Neural cell (in vitro differentiated cells): ENCODE results near the gene TNFSF9.

Experiments used
- EP300 ChIP-seq: fragments of 450-650 bp; conservative IDR thresholded peaks from 2 replicates; pipeline ENCODE4 v1.6.1; 2014; ENCODE audit warnings: antibody characterized with exemption, mild to moderate bottlenecking, moderate library complexity; ENCODE audit not compliant: poor library complexity, severe bottlenecking
- EZH2 ChIP-seq: fragments of 200-600, 300-800 bp; shearing (Covaris generic), sonication (generic); IDR thresholded peaks from 2 replicates; pipeline ENCODE4 v1.6.1; 2014; ENCODE audit warnings: antibody characterized with exemption, low read length, borderline replicate concordance, mild to moderate bottlenecking; ENCODE audit not compliant: insufficient read depth, poor library complexity, severe bottlenecking
- POLR2AphosphoS5 ChIP-seq: IDR thresholded peaks from 2 replicates; pipeline ENCODE4 v1.6.1; 2012
- TF ChIP-seq, protein P1 (sequence below): fragments of 450-650 bp; IDR thresholded peaks from 2 replicates; pipeline ENCODE4 v1.5.1; 2014; ENCODE audit warnings: antibody characterized with exemption, mild to moderate bottlenecking, moderate library complexity; ENCODE audit not compliant: poor library complexity, severe bottlenecking

- TF ChIP-seq, protein P1, sequence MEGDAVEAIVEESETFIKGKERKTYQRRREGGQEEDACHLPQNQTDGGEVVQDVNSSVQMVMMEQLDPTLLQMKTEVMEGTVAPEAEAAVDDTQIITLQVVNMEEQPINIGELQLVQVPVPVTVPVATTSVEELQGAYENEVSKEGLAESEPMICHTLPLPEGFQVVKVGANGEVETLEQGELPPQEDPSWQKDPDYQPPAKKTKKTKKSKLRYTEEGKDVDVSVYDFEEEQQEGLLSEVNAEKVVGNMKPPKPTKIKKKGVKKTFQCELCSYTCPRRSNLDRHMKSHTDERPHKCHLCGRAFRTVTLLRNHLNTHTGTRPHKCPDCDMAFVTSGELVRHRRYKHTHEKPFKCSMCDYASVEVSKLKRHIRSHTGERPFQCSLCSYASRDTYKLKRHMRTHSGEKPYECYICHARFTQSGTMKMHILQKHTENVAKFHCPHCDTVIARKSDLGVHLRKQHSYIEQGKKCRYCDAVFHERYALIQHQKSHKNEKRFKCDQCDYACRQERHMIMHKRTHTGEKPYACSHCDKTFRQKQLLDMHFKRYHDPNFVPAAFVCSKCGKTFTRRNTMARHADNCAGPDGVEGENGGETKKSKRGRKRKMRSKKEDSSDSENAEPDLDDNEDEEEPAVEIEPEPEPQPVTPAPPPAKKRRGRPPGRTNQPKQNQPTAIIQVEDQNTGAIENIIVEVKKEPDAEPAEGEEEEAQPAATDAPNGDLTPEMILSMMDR: no peak
- TF ChIP-seq EP300: no peak
- TF ChIP-seq POLR2AphosphoS5: no peak
- TF ChIP-seq EZH2: no peak
Observed at GRCh38 chr19:6522712-6523111, 8.1 kb upstream of the TNFSF9 start.
